ENCODE measurements around the gene TECTA.

DNA sequence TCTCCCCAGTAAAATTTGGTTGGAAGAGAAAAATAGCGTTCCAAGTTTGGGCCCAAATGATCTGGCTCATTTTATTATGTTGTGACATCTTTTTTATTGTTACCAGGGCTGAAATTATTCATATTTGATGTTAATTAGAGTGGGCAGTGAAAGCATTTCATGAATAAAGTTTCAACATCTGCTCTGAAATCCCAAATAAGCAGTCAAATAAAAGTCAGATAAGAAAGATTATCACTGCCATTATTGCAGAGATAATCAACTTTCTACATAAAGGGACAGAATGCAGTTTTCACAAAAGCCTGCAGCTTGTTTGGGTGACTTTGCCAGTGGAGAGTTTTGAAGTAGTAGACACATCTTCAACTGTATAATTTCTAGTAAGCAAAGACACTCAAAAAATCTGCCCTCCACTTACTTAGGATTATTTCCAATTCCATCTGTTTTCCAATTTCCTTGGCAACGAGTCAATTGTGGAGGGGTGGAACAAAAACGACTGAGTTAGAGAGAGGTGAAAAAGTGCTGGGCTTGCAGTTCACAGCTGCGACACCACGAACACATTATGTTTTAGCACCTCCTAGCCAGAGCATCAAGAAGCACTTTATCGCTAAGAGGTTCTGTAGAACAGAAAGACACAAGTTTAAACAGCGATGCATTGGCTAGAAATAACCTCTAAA lies 9.0 kb downstream of the TECTA start:
- TF ChIP-seq, protein P1, sequence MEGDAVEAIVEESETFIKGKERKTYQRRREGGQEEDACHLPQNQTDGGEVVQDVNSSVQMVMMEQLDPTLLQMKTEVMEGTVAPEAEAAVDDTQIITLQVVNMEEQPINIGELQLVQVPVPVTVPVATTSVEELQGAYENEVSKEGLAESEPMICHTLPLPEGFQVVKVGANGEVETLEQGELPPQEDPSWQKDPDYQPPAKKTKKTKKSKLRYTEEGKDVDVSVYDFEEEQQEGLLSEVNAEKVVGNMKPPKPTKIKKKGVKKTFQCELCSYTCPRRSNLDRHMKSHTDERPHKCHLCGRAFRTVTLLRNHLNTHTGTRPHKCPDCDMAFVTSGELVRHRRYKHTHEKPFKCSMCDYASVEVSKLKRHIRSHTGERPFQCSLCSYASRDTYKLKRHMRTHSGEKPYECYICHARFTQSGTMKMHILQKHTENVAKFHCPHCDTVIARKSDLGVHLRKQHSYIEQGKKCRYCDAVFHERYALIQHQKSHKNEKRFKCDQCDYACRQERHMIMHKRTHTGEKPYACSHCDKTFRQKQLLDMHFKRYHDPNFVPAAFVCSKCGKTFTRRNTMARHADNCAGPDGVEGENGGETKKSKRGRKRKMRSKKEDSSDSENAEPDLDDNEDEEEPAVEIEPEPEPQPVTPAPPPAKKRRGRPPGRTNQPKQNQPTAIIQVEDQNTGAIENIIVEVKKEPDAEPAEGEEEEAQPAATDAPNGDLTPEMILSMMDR (IDR thresholded peaks at IDR 0.05), result no peak
- no peak for TF ChIP-seq POLR2A (IDR thresholded peaks at IDR 0.05)
